Stimulated activated CD8-positive, alpha-beta memory T cell treated with anti-CD3 and anti-CD28 coated beads, Interleukin-12 subunit alpha, Interleukin-12 subunit beta, amount 100 ng/mL, for 4 hours (primary cell): Measurements from ENCODE around the gene TXNRD2.
"Not testable (repeated sequence)": the region's sequence is repeated elsewhere in the genome, so short reads cannot be mapped to it uniquely, and the experiment has no call there.

ENCODE experiments used
- DNase-seq: peaks from one replicate; pipeline ENCODE4 v3.0.0-alpha.2; 2020; ENCODE audit warnings: low read depth

The TXNRD2 gene

DNA sequence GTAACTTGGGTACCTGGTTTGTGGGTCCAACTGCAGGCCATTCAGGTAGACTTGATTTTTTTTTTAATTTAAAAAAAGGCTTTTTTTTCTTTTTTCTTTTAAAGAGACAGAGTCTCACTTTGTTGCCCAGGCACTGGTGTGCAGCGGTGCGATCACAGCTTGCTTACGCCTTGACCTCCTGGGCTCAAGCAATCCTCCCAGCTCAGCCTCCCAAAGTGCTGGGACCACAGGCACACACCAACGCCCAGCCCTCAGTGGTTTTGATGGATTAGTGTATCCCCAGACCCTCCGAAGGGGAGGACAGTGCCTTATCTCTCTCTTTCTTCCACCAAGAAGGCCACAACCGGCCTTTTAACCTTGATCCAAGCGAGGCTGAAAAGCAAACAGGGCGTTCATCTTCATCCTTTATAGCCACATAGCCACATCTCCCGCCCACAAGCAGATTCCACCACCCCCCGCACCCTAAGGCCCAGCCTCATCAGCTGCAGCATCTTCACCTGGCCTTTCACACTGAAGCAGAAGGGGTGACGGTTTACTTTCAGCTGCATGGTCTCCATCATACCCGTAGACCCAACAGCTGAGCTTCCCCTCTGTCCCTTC lies 17.6 kb downstream of the TXNRD2 start:
- no peak for DNase-seq

DNA sequence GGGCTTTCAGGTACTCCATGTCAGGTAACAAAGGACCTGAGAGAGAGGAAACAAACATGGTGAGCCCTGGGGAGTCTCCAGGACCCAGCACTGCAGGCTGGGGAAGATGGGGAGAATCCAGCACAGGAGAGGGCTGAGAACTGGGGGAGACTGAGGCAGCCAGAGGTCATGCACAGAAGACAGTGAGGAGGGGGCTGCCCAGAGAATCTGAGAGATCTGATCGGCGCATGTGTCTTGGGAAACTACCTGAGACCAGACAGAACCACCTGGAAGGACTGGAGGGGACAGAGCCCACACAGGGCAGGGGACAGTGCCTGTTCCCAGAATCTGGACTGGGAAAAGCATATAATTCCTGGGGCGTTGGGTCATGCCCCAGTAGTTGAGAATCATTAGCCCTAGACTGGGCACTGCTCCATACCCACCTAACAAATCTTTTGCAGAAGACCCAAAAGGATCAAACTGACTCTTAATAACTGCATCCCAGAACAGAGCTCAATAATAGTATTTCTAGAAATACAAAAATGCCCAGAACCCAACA lies 20.0 kb downstream of the TXNRD2 start:
- DNase-seq: no peak

DNA sequence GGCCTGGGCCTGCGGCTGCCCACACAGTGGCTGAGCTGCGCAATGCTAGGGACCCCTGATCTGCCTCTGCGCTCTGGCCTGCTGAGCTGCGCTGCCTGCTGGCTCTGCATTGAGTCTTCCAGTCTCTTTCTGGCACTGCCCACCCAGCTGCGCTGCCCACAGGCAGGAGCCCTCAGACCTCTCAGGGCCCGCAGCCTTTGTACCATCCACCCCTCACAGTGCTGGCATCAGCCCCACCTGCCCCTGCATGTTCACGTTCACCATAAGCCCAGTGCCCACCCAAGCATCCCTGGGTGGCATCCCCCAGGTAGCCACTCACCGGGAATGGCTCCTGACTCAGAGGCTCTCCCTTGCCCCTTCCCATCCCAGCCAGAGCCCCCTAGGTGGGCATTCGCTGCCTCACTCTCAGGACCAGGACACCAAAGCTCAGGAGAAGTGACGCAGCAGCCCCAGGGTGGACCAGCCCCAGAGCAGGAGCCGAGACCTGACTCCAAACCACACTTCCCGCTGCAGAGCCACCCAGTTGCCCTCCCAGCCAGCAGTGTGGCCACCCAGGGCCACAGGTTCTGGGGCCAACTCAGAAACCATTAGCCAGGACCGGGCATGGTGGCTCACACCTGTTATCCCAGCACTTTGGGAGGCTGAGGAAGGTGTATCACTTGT lies 21.8 kb downstream of the TXNRD2 start:
- DNase-seq: no peak

DNA sequence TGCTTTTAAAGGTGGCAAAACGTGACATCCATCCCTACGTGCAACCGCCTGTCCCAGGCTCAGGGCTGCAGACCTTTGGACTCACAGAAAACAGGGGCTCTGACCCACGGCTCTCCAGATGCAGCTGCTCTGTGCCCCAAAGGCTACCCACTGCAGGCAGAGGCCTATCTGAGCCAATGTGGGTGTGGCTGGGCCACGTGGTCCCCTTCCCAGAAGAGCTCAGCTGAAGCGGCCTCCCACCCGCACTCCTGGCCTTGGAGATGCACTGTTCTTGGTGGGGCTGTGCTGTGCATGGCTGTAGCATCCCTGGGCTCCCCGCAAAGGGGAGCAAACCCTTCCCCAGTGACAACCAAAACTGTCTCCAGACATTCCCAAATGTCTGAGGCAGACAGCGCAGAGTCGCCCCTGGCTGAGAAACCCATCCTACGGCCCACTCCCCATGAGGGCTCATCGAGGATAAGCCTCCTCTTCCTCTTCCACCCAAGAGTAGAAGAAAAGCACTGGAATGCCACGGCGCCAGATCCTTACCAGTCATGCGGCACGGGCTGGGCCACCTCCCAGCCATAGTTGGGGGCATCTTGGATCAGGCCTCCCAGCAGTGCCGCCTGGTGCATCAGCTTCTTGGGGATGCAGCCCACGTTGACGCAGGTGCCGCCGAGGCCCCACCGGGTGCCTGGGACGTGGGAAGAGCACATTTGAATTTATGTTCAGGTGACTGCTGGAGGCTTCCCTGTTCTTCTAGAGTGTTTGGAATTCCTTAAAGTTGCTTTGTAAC lies 23.1 kb downstream of the TXNRD2 start:
- no peak for DNase-seq

DNA sequence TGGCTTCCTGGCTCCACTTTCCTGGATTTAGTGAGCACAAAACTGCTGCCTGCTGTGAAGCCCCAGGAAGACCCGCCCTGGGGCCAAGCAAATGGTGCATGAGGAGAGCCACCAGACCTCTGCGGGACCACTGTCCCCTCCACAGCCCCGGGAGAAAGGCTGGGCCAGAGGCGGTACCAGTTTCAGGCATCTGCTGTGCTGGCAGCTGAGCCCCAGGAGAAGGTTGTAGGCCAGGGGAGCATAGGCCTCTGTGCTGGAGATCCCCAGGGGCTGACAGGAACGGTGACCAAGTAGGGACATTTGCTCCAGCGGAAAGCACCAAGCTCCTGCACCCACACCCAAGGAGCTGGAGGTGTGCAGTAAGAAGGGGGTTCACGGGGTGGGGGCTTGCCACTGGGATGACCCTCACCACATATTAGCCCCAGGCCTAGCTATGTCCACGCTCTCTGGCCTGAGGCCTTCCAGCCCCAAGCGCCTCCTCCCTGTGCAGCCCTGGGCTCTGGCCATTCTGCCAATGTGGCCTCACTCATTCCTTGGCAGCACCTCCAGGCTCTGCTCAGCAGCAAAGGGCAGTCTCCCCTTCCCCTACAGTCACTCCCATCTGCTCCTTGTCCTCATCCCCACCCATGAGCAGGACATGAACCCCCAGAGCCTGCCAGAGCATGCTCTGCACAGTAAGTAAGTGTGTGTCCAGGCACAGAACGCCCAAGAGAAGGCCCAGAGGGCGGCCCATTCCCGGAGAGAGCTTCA lies 24.1 kb downstream of the TXNRD2 start:
- DNase-seq: no peak

DNA sequence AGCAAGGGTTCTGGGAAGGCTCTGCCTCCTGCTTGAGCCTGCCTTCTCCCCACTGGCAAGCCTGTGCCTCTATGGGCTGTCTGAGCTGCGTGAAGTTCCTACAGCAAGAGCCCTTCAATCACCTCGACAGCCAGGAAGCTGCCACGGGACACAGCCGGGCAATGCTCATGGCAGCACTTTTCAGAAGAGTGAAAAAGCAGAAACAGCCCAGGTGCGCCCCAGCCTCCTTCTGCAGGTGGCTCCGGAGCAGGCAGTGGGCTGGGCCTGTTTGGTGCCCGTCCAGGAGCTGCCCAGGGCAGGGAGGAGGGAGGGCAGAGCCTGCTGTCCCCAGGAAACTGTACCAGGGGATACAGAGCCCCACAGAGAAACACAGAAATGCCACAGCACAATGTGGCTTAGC lies 24.7 kb downstream of the TXNRD2 start:
- no peak for DNase-seq

DNA sequence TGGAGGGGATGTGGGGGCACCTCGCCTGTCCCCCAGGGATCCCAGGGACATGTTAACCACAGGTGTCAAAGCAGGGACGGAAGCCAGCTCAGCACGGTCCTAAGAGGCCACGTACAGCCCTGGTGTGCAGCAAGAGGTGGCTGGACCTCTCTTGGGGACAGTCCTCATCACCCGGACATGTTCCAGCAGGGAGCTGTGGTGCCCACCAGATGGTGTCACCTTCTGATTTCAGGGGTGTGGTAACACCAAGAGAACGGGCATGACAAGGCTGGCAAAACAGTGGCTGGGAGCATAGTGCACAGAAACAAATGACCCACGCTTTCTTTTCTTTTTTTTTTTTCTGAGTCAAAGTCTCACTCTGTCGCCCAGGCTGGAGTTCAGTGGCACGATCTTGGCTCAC lies 25.6 kb downstream of the TXNRD2 start:
- no peak for DNase-seq

DNA sequence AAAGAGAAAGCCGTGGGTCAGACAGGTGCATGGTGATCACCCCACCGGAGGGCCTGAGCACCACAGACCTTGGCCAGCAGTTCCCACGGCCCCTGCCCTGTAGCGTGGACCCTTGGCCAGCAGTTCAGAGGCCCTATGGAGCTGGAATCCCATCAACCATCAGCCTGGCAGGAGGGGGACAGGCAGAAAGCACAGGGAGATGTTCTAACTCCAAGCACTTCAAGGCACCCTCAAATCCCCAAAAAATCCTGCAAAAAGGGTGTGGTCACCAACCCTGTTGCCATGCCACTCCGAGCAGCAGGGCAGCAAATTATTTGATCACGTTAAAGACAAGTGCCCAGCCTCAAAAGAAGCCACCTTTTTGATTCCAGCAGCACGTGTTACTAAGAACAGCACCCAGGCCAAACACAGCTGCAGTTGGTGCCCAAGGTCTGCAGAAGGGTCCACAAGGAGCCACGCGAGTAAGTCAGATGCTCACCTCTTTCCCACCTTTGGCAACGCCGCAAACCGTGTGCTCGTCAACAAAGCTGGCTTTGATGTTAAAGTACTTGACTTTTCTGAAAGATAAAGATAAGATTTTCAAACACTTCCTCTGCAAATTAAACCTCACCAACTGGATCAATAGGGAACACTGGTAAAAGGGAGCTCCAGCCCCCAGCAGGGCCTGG lies 26.2 kb downstream of the TXNRD2 start:
- DNase-seq: no peak

DNA sequence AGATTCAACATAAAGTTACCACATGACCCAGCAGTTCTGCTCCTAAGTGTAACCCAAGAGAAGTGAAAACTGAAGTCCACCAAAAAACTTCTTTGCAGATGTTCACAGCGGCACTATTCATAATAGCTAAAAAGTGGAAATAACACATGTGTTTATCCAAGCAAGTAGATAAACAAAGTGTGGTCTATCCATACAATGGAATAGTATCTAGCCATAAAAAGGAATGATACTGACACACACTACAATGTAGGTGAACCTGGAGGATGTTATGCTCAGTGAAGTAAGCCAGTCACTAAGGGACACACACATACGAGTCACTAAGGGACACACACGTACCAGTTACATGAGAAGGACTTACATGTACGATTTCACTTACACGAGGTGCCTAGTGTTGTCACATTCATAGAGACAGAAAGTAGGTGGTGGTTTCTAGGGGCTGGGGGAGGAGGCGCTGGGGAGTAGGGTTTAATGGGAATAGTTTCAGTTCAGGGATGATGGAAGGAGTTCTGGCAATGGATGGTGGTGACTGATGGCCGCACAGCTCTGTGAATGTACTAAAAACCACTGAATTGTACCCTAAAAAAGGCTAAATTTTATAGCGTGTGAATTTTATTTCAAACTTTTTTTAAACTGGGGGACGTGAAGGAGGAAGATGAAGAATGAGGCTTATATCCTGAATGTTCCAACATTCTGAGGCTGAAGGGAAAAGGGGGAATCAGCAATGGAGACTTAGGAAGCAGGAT lies 27.2 kb downstream of the TXNRD2 start:
- no peak for DNase-seq

DNA sequence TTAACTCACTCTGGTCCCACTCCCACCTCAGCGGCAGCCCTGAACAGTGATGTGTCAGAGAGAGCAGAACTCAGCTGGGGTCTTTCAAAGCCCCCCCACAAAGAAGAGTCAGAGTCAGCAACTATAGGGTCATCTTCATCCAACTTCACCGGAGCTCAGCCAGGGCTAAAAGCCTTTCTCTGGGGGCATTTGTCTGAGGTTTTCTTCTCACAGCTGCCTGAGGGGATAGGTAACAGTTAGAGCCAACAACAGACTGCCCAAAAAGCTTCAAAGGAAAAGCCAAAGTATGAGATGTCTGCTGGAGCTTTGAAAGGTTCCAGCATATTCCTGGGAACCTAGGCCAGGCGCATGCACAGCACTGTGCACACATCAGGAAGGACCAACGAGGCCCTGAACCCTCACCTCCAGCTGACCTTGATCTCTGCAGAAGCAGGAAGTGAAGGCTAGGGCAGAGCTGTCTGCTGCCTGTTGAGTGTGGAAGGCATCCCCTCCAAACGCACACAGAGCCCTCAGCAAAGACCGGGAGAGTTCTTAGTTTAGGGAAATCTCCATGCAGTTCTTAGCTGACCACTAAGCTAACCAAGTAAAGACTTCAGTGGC lies 28.2 kb downstream of the TXNRD2 start:
- no peak for DNase-seq

DNA sequence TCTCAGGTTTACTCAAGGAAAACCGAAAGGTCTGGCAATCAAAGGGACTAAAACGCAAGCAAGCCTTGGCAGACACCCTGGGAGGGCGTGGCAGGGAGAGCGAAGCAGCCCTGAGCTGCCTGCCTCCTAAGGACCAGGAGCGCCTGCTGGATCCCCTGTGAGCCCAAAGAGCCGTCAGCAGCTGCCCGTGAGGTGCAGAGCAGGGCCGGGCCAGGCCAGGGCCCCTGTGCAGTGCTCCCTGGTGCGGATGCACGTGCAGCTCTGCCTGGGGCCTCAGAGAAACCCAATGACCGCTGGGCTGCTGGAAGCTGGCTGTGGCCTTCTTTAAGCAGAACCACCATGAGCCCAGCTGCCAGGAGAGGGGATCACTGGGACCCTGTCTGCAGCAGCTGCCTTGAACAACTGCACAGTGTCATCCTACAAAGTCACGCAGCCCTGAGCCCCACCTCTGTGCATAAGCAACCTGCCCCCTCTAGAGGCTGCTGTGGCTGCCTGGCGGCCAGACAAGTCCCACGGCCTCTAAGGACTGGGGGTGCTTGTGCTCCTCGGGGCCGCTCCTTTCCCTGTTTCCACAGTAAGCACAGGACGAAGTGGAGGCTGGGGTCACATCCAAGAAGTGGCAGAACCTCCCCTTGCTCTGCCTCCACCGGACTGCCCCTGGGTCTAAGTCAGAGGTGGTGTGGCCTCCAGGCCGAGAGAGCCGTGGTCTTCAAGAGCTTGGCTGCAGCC lies 29.2 kb downstream of the TXNRD2 start:
- DNase-seq: no peak

DNA sequence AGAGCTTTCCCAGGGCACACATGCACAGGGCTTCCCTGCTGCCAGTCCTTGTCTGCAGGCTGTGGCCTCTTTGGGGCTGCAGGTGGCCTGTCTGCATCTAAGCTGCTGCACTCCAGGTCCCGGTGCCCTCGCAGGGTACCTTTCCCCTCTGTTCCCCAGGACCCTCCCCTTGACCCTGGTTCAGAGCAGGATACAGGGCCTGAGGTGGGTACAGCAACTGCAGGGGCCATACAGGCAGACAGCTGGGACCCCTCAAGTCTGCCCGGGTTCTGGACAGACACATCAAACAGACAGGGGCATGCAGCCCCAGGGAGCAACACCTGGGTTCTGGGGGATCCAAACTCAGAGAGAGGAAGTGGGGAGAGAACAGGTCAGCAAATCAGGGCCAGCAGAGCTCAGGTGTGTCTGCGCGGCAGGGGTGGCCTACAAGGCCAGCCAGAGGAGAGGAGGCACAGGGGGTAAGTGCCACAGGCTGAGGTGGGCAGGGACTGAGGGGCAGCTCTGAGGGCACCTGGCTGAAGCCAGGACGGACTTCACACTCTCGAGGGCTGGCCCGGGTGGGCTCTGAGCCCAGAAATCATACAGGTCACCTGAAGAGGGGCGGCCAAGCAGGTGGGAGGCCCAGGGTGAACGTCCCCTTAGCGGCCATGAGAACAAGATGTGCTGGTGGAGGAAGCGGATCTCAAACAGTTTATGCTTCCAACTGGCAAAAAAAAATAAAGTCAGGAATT lies 29.9 kb downstream of the TXNRD2 start:
- DNase-seq: no peak

DNA sequence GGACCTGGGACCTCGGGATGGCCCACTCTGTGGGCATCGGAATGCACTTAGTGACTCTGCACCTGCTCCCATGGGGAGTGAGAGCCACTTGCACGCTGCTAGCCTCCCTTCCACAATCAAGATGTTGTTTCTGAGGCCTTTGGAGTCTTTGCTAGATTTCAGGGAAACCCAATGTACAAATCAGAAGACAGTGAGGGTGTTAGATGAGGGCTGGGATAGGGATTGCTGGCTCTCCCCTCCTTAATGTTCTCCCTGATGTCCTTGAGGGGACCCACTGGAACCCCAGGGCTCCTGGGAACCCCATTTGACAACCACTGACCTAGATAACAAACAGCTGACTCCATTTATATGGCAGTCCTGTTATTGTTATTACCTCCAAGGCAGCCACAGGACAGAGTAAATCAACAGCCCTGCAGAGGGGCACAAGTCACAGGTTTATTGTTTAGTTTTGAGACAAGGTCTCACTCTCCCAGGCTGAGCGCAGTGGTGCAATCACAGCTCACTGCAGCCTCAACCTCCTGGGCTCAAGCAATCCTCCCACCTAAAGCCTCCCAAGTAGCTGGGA lies 31.4 kb downstream of the TXNRD2 start:
- DNase-seq: no peak

DNA sequence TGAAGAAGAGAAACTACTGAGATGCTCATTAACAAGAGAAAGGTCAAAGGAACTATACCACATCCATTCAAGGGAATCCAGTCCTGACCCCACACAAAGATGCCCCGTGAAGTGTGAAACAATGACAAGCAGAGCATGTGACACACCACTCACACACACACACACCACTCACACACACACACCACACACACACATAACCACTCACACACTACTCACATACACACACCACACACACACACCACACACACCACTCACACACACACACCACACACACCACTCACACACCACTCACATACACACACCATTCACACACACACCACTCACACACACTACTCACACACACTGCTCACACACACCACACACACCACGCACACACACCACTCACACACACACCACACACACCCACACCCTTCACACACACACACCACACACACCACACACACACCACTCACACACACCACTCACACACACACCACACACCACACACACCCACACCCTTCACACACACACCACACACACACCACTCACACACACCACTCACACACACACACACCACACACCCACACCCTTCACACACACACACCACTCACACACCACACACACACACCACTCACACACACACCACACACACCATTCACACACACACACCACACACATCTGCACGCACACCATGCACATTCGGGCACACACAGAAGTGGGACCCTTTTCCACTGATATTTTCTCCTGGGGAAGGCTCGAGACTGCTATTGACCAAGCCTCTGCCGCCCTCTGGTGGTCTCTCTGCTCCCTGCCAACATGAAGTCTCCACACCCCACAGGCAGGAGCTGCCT lies 32.1 kb downstream of the TXNRD2 start:
- peak; percentile 62 for DNase-seq

DNA sequence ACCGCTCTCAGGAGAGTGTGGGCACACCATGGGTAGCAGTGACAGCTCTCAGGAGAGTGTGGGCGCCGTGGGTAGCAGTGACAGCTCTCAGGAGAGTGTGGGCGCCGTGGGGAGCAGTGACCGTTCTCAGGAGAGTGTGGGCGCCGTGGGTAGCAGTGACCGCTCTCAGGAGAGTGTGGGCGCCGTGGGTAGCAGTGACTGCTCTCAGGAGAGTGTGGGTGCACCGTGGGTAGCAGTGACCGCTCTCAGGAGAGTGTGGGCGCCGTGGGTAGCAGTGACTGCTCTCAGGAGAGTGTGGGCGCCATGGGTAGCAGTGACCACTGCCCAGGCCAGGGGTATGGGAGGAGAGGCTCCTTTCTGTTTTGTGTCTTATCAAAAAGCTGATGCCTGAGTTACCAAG lies 33.7 kb downstream of the TXNRD2 start:
- DNase-seq: not testable (repeated sequence)

DNA sequence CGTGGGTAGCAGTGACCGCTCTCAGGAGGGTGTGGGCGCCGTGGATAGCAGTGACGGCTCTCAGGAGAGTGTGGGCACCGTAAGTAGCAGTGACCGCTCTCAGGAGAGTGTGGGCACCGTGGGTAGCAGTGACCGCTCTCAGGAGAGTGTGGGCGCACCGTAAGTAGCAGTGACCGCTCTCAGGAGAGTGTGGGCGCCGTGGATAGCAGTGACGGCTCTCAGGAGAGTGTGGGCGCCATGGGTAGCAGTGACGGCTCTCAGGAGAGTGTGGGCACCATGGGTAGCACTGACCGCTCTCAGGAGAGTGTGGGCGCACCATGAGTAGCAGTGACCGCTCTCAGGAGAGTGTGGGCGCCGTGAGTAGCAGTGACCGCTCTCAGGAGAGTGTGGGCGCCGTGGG lies 34.8 kb downstream of the TXNRD2 start:
- DNase-seq: not testable (repeated sequence)

DNA sequence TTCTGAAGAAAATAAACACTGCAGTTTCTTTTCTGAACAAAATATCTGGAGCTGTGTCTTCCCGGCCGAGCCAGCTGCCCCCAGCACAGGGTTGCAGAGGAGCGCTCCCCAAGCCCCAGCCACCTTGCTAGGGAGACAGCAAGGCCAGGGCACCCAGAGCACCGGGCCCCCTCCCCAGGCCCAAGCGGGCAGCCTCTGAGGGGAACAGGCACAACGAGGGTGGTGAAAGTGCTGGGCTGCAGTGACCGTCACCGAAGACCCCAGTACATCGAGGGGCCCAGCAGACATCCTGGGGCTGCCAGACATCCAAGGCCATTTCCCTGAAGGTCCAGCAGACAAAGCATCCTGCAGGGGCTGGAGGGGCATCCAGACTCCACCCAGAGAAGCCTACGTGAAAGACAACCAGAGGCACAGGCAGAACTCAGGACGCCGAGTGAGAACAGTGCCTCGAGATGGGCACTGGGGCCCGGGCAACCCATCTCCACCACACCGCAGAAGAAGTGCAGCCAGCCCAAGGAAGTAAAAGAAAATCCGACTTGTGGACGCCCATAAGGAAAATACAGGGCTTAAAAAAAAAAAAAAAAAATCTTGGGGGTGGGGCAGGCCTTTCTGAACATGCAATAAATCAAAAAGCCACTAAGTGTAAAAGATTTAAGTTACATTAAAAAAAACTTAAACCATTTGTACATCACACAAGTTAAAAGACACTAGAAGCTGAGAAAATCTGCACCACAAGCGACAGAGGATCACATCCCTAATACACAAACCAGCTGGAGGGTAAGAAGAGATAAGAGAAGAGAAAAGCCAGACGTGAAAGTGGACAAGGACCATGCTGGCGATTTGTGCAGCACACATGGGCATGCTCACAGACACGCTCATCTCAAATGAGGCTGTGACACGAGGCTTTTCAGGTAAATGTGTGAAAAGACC lies 36.0 kb downstream of the TXNRD2 start:
- no peak for DNase-seq
